ENCODE results near the gene SWSAP1. TPM values are rescaled to one million over a fixed set of nuclear protein-coding genes. Genes with fewer than 3 reads are reported as not detected.
"Not testable (repeated sequence)": the region's sequence is repeated elsewhere in the genome, so short reads cannot be mapped to it uniquely, and the experiment has no call there.

Gene SWSAP1
- total RNA-seq, 1 donor from 2014 or later, result 1.1 TPM

DNA sequence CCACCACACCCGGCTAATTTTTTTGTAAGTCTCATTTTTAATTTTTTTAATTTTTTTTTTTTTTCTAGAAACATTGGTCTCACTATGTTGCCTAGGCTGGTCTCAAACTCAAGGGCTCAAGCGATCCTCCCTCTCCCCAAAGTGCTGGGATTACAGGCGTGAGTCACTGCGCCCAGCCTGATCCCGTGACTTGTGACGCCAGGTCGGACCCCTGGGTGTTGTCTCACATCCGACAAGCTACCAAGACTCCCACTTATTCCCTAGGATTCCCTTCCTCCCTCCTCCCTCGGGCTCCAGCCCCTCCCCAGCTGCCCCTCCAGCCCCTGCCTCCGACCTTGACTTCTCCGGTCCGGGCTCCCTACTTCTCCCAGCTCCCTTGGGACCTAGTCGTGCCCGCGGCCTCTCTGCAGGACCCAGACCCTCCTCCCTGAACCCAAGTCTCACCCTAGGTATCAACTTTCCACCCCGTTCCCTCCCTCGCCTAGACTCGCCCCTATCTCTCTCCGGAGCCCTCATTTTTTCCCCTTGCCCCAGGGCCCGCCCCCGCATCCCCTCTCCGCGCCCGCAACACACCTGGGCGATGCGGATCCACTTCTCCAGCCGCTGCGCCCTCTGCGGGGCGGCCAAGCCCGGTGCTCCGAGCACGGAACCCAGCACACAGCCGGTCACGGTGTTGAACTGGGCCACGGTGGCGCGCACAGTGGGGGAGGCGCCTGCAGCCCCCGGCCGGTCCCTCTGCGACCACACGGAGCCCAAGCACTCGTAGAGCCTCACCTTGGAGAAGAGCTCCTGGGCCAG lies 31.6 kb downstream of the SWSAP1 start:
- intact Hi-C loops (cut with micrococcal nuclease), result no loop called here
- peaks cover 2% of the 10 kb centered on the region for H3K36me3 ChIP-seq
- H3K27ac ChIP-seq (replicated peaks), result no peak overlapping the region

DNA sequence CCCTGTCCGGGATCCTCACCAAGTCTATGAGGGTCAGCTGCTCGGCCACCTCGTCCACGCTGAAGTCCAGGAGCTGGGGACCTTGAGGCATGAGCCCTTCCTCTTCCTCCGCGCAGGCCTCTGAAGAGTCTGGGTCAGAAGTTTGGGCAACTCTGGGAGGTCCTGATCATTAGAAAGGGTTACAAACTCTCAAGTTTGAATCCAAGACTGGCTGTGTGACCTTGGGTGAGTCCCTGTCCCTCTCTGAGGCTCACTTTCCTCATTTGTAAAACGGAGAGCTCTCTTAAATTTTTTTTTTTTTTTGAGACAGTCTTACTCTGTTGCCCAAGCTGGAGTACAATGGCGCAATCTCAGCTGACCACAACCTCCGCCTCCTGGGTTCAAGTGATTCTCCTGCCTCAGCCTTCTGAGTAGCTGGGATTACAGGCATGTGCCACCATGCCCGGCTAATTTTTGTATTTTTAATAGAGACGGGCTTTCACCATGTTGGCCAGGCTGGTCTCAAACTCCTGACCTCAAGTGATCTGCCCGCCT lies 32.3 kb downstream of the SWSAP1 start:
- H3K4me3 ChIP-seq; intact Hi-C loops (cut with micrococcal nuclease); H3K9me3 ChIP-seq (replicated peaks); H3K27ac ChIP-seq (replicated peaks); H3K36me3 ChIP-seq; DNase-seq: not testable (repeated sequence)
- Histone ChIP-seq H3K4me1 (peaks cover 17% of the 10 kb centered on the region), H3K27me3 (ENCODE audit: low read depth) (peaks cover 55% of the 10 kb centered on the region)

More for the DNA sequence above, 31.6 kb downstream of the SWSAP1 start:
- TF ChIP-seq CTCF (IDR thresholded peaks at IDR 0.05; ENCODE audit: borderline replicate concordance), result peak; percentile 55
- Histone ChIP-seq H3K4me3 (no peak overlapping the region), H3K9me3 (replicated peaks) (no peaks in the 10 kb centered on the region), H3K27me3 (ENCODE audit: low read depth) (peaks cover 50% of the 10 kb centered on the region), H3K4me1 (peaks cover 17% of the 10 kb centered on the region)
- DNase-seq, result no peak

DNA sequence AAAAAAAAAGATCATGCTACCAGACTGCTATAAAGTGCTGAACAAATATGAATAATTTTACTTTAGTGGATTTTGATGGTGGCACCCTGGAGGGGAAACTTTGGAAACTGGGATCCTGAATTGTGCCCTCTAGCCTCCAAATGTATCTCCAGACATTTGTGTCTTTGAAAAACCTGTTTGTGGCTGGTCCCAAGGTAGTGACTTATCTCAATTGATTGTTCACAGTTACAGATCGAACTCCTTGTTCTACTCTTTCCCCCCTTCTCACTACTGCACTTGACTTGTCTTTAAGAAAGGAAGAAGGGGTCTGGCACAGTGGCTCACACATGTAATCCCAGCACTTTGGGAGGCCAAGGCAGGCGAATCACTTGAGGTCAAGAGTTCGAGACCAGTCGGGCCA lies 34.1 kb downstream of the SWSAP1 start:
- no peaks in the 10 kb centered on the region for H3K9me3 ChIP-seq (replicated peaks)
- H3K27me3 ChIP-seq (ENCODE audit: low read depth), result peaks cover 55% of the 10 kb centered on the region
- intact Hi-C loops (cut with micrococcal nuclease), result no loop called here
- H3K27ac ChIP-seq (replicated peaks), result no peak overlapping the region
- TF ChIP-seq CTCF (IDR thresholded peaks at IDR 0.05; ENCODE audit: borderline replicate concordance), result no peak
- peaks cover 17% of the 10 kb centered on the region for H3K4me1 ChIP-seq
- H3K36me3 ChIP-seq, result no peaks in the 10 kb centered on the region
- no peak overlapping the region for H3K4me3 ChIP-seq
- no peak for DNase-seq

GRCh38 chr19:11410682-11411081 lies 36.2 kb downstream of the SWSAP1 start:
- H3K9me3 ChIP-seq (replicated peaks), result no peaks in the 10 kb centered on the region
- intact Hi-C loops (cut with micrococcal nuclease), result no loop called here
- DNase-seq, result no peak
- no peak overlapping the region for H3K27ac ChIP-seq (replicated peaks)
- H3K4me3 ChIP-seq, result no peak overlapping the region
- H3K4me1 ChIP-seq, result peaks cover 5% of the 10 kb centered on the region
- no peaks in the 10 kb centered on the region for H3K36me3 ChIP-seq
- peaks cover 63% of the 10 kb centered on the region for H3K27me3 ChIP-seq (ENCODE audit: low read depth)
- TF ChIP-seq CTCF (IDR thresholded peaks at IDR 0.05; ENCODE audit: borderline replicate concordance), result no peak

- Histone ChIP-seq H3K4me3 (no peak overlapping the region), H3K36me3 (no peaks in the 10 kb centered on the region), H3K4me1 (peaks cover 13% of the 10 kb centered on the region), H3K27me3 (ENCODE audit: low read depth) (peaks cover 65% of the 10 kb centered on the region), H3K27ac (replicated peaks) (no peak overlapping the region), H3K9me3 (replicated peaks) (no peaks in the 10 kb centered on the region)
- TF ChIP-seq CTCF (IDR thresholded peaks at IDR 0.05; ENCODE audit: borderline replicate concordance), result no peak
- intact Hi-C loops (cut with micrococcal nuclease), result no loop called here
- DNase-seq, result no peak
These were observed 40.1 kb downstream of the SWSAP1 start for GRCh38 chr19:11414544-11414943.

All from left ventricle myocardium inferior (tissue), 1 donor.